ENCODE results near the gene TNS3. TPM values are rescaled to one million over a fixed set of nuclear protein-coding genes. Genes with fewer than 3 reads are reported as not detected.

Gene TNS3
- total and polyA plus RNA-seq, 10 of the 15 experiments (the other 5 are each of a cell fraction or from before 2014, with no cell fraction given) = 0.27 to 2.7 (median 0.79) TPM

DNA sequence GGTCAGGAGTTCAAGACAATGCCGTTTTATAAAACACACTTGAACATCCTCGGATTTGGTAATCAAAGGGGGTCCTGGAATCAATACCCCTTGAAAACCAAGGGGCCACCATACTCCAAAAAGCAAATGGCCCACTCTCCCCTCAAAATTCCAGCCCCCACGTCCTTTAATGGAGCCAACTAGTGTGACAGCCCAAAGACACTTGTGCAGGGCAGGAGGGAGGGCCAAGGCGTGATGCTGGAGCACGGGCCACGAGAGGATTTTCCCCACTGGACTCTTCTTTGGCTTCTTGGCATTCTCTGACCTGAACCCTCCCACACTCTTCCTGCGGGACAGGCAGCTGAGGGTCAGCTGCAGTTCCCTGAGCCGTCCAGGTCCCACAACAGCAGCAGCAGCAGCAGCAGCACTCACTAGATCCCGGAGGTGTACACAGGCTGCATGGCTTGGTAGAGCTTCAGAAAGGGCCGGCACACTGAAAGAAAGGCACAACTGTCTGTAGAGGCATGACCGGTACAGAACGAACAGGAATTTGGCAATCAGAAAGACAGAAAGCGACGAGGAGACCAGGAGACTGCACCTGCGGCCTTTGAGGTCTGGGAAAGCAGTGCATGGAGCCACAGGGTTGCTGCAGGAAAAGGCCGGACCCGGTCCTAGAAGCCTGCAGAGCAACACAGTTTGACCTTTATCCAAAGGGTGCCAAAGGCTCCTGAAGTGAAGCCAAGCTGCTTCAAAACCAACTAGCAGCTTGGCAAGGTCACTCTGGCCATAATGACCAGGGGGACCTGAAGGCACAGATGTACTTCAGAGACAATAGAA lies 168.2 kb downstream of the TNS3 start:
- POLR2A ChIA-PET = no interaction called here
- Histone ChIP-seq H3K4me3 (no peak overlapping the region), H3K27me3 (replicated peaks in 1 of 2; ENCODE audit: control insufficient read depth in 2 of 2, insufficient read depth in 2 of 2, low read length in 1 of 2) (no peaks in the 10 kb centered on the region), H3K79me2 (ENCODE audit: control insufficient read depth, insufficient read depth, low read length) (no peaks in the 10 kb centered on the region), H3K4me2 (ENCODE audit: control insufficient read depth, insufficient read depth) (no peak overlapping the region), H4K20me1 (ENCODE audit: control insufficient read depth, insufficient read depth) (no peaks in the 10 kb centered on the region), H3K9ac (ENCODE audit: control insufficient read depth, insufficient read depth, low read length) (no peak overlapping the region), H3K4me1 (ENCODE audit: control insufficient read depth, insufficient read depth, low read length) (no peaks in the 10 kb centered on the region), H2AFZ (ENCODE audit: control insufficient read depth, low read depth, low read length) (no peak overlapping the region), H3K9me3 (replicated peaks; ENCODE audit: control insufficient read depth, insufficient read depth, low read length) (no peaks in the 10 kb centered on the region), H3K36me3 (ENCODE audit: control insufficient read depth in 2 of 2, insufficient read depth in 2 of 2, low read length in 1 of 2) (no peaks in the 10 kb centered on the region), H3K27ac (ENCODE audit: control insufficient read depth, insufficient read depth) (no peak overlapping the region)
- SMC1A ChIA-PET (ENCODE audit: uncharacterized antibody, unreplicated experiment) = no interaction called here
- FAIRE-seq (no peak), ATAC-seq (no peak), DNase-seq (ENCODE audit: low read depth, low spot score) (no peak)
- no TSS peak for BruUV-seq (replicated peaks)
- RAD21 ChIA-PET (ENCODE audit: unreplicated experiment) = no interaction called here
- intact Hi-C loops (cut with micrococcal nuclease; ENCODE audit: unreplicated experiment) = no loop called here
- in situ Hi-C loops (cut with MboI) = no loop called here
- 40% methylated on average over 17 of the region's 17 CpGs for WGBS (ENCODE audit: insufficient coverage, insufficient replicate concordance, low lambda C conversion rate, missing lambda C conversion rate)
- CTCF ChIA-PET = no interaction called here
- no peak for TF ChIP-seq CBFB (IDR thresholded peaks at IDR 0.05; ENCODE audit: low read depth)
- TF ChIP-seq, protein P1, sequence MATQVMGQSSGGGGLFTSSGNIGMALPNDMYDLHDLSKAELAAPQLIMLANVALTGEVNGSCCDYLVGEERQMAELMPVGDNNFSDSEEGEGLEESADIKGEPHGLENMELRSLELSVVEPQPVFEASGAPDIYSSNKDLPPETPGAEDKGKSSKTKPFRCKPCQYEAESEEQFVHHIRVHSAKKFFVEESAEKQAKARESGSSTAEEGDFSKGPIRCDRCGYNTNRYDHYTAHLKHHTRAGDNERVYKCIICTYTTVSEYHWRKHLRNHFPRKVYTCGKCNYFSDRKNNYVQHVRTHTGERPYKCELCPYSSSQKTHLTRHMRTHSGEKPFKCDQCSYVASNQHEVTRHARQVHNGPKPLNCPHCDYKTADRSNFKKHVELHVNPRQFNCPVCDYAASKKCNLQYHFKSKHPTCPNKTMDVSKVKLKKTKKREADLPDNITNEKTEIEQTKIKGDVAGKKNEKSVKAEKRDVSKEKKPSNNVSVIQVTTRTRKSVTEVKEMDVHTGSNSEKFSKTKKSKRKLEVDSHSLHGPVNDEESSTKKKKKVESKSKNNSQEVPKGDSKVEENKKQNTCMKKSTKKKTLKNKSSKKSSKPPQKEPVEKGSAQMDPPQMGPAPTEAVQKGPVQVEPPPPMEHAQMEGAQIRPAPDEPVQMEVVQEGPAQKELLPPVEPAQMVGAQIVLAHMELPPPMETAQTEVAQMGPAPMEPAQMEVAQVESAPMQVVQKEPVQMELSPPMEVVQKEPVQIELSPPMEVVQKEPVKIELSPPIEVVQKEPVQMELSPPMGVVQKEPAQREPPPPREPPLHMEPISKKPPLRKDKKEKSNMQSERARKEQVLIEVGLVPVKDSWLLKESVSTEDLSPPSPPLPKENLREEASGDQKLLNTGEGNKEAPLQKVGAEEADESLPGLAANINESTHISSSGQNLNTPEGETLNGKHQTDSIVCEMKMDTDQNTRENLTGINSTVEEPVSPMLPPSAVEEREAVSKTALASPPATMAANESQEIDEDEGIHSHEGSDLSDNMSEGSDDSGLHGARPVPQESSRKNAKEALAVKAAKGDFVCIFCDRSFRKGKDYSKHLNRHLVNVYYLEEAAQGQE (IDR thresholded peaks at IDR 0.05; ENCODE audit: low read depth, low read length) = no peak
- no peak for TF ChIP-seq PAX8 (IDR thresholded peaks at IDR 0.05)
- TF ChIP-seq RBBP5 (conservative IDR thresholded peaks at IDR 0.05) = no peak
- TF ChIP-seq SP1 (IDR thresholded peaks at IDR 0.05; ENCODE audit: low read depth, low read length) = no peak
- TF ChIP-seq ZBED1 (IDR thresholded peaks at IDR 0.05; ENCODE audit: borderline replicate concordance) = no peak
- TF ChIP-seq KDM1A (IDR thresholded peaks at IDR 0.05; ENCODE audit: borderline replicate concordance) = no peak
- no peak for TF ChIP-seq MEF2B (IDR thresholded peaks at IDR 0.05; ENCODE audit: partially characterized antibody, poor library complexity, severe bottlenecking)
- no peak for TF ChIP-seq MYC (IDR thresholded peaks at IDR 0.05; ENCODE audit: insufficient read depth, insufficient read length, insufficient replicate concordance, low read length, severe bottlenecking)
- no peak for TF ChIP-seq ASH2L (IDR thresholded peaks at IDR 0.05; ENCODE audit: borderline replicate concordance, low read depth)

Measured in GM12878 (cell line).